GM03348 (cell line): ENCODE data around the gene BAZ1A.
A peak's percentile ranks its signal among the peaks of the same experiment; 100 is the strongest.

ENCODE experiments used
- DNase-seq: peaks from one replicate; pipeline ENCODE4 v3.0.0; 2012; ENCODE audit warnings: low spot score

Gene BAZ1A, protein sequence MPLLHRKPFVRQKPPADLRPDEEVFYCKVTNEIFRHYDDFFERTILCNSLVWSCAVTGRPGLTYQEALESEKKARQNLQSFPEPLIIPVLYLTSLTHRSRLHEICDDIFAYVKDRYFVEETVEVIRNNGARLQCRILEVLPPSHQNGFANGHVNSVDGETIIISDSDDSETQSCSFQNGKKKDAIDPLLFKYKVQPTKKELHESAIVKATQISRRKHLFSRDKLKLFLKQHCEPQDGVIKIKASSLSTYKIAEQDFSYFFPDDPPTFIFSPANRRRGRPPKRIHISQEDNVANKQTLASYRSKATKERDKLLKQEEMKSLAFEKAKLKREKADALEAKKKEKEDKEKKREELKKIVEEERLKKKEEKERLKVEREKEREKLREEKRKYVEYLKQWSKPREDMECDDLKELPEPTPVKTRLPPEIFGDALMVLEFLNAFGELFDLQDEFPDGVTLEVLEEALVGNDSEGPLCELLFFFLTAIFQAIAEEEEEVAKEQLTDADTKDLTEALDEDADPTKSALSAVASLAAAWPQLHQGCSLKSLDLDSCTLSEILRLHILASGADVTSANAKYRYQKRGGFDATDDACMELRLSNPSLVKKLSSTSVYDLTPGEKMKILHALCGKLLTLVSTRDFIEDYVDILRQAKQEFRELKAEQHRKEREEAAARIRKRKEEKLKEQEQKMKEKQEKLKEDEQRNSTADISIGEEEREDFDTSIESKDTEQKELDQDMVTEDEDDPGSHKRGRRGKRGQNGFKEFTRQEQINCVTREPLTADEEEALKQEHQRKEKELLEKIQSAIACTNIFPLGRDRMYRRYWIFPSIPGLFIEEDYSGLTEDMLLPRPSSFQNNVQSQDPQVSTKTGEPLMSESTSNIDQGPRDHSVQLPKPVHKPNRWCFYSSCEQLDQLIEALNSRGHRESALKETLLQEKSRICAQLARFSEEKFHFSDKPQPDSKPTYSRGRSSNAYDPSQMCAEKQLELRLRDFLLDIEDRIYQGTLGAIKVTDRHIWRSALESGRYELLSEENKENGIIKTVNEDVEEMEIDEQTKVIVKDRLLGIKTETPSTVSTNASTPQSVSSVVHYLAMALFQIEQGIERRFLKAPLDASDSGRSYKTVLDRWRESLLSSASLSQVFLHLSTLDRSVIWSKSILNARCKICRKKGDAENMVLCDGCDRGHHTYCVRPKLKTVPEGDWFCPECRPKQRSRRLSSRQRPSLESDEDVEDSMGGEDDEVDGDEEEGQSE (N-terminal part only)

DNA sequence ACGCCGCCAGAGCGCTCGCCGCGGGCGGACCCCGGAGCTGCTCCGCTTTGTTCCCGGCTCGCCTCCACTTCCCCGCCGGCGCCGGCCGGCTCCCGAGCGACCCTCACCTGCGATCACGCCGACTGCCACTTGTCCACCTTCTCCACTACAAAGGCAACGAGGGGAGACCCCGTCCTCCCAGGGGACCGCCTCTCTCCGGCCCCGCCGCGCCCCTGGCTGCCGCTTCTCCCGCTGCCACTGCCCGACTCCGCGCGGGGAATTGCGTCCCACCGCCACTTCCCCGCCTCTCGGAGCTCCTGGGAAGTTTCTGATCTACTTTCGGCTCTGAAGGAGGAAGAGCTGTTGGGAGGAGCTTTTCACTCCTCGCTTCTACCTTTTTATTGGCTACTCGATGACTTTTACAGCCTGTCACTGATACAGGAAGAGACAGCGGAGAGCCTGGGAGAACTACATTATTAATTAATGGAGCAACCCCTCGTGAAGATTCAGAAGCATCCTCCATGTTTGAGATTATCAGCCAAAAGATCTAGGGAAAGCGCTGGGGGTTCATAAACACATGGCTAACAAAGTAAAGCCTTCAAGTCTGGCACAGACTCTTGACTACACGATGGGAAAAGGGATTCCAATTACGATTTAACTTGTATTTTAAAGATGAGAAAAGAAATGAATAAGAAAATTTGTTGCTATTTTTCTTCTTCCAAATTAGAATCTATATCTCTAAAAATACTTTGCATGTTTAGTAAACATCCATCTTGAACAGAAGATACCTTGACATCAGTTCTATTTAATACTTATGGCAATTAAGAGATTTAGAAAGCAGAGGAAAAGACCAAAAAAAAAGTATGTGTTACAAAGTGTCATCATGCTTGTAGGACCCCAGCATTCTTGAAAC, at the start of gene BAZ1A:
Gene BAZ1A (minus strand): TSS at position 330 of the 892 bp plus-strand sequence. CDS start 756 bp downstream, outside the sequence.
- DNase-seq: peak; percentile 91

DNA sequence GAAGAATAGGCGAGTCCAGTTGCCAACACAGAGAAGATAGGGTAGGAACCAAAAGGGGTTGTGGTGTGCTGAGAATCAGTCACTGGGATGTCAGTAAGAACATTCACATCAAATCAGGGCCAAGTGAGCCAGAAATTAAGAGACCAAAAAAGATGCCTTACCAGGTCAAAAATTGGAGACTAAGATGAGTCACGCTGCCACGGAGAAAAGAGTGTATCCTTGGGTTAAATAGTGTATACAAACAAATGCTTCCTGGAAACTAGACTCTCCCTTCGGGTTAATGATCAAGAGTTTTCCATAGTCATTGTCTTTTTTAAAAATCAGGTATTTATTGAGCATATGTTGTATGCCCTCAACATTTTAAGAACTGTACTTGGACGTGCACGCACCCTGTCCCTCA, 45.2 kb upstream of the BAZ1A start:
- no peak for DNase-seq

DNA sequence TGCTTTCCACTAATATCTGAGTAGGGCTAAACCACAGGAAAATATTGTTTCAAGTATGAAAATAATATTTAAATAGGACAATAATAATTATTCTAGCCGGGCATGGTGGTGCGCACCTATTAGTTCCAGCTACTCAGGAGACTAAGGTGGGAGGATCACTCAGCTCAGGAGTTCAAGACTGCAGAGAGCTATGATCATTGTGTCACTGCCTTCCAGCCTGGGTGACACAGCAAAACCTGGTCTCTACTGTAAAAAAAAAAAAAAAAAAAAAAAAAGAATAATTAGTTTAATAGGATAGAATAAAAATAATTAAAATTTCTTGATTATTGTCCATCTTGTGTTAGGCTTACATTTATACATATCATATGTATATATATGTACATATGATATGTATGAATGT, 38.5 kb upstream of the BAZ1A start:
- no peak for DNase-seq

DNA sequence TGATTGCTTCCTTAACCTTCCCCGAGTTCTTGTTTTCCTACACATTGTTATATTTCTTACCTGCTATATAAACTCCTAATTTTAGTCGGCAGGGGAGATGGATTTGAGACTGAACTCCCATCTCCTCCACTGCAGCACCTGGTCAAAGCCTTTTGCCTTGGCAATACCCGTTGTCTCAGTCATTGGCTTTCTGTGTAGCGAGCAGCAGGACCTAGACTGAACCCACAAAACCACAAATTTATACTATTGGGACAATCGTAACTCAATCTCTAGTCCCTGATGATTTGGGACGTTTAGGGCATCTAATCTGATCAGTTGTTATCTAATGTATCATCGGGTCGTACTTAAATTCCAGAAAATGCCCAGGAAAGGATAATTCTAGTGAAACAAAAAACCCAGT, 37.8 kb upstream of the BAZ1A start:
- no peak for DNase-seq

DNA sequence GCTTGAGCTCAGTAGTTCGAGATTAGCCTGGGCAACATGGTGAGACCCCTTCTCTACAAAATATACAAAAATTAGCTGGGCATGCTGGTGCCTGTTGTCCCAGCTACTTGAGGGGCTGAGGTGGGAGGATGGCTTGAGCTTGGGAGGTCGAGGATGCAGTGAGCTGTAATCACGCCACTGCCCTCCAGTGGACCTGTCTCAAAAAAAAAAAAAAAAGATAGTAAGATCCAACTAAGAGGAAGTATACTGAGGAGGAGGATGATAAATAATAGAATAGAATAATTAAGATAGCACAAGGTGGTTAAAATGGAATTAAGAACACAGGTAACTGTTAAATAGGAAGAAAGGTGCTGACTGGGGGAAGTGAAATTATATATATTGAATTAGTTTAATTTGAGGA, 37.0 kb upstream of the BAZ1A start:
- no peak for DNase-seq

DNA sequence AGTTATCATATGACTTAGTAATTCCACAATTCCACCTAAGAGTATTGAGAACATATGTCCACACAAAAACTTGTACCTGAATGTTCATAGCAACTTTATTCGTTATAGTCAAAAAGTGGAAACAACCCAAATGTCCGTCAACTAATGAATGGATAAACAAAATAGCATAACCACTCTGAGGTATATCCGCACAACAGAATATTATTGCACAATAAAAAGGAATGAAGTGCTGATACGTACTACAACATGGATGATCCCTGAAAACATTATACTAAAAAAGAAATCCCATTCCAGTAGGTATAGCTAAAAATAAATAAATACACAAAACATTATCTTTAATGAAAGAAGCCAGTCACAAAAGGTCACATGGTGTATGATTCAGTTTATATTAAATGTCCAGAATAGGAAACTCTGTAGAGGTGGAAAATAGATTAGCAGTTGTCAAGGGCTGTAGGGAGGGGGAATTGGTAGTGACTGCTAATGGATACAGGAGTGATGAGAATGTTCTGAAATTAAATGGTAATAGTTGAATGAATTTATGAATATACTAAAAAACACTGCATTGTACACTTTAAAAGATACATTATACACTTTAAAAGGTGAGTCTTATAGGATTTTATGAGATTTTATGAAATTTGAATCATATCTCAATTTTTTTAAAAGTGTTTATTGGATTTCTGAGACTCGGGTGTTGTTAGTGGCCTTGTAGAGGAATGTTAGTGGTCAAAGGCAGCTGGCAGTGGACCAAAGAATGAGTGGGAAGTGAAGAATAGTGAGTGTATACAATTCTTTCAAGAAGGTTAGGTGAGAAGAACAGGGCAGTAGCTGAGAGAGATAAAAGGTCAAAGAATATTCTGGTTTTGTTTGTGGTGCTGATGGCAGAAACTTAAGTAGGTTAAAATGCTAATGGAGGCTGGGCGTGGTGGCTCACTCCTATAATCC, 36.3 kb upstream of the BAZ1A start:
- peak; percentile 35 for DNase-seq

DNA sequence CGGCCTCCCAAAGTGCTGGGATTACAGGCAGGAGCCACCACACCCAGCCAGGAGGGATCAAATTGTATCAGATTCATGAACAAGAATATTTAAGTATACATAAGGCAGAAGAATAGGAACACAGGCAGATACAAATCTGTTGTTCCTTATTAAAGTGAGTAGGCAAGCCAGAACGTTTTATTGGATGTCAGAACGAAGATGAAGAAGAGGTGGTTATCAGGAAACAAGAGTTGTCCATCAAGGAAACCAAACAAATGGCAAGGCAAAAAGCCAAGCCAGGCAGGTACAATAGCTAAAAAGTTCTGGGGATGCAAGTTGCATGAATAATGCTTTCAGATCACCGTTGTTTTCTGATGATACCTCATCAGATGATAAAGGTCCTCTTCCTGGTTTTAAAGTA, 31.1 kb upstream of the BAZ1A start:
- no peak for DNase-seq

DNA sequence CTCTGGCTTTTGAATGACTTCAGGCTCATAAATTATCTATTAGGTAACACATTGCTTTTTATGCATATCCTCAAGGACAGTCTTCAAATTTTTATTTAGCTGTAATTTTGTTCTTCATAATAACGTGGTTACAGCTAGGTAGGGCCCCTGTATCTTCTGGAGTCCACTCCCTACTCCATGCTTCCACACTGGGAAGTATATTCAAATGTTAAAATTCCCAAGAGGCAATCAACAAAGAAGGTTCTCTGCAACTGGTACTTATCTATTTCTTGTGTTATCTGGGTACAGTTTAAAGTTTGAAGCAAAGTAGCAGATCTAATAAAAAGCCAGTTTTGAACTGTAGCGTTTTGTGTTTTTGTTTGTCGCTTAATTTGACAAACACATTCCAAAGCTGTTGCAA, 20.1 kb upstream of the BAZ1A start:
- no peak for DNase-seq

DNA sequence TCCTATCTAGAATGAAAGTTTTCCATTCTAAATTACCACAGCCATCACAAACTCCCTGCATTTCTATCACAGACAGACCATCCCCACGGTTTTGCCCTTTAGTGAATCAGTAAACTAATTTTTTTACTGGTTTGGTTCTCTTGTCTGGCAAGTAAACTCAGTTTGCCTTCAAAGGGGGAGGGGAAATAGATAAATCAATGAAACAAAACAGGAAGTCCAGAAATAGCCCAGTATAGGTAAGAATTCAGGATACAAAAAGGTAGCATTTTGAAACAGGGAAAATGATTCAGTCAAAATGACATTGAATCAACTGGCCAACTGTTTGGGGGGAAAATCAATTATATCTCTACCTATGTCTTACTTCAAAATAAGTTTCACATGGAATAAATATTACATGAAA, 15.8 kb upstream of the BAZ1A start:
- DNase-seq: no peak

DNA sequence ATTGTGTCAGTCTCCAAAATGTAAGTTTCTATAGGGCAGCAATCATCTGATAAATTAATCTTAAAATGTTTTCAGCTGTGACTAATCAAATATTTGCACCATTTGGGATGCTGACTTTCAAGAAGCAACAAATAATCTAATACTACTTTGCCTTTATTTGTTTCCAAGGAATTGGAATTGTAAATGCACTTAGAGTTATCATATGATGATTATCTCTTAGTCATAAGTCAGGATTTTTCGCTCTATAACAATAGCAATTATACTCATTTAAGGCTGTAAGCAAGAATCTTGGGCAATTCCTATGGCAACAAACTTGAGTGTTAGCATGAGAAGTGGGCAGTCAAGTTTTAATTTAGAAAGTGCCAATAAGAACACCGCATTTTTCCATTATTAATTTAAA, 13.0 kb upstream of the BAZ1A start:
- DNase-seq: no peak

DNA sequence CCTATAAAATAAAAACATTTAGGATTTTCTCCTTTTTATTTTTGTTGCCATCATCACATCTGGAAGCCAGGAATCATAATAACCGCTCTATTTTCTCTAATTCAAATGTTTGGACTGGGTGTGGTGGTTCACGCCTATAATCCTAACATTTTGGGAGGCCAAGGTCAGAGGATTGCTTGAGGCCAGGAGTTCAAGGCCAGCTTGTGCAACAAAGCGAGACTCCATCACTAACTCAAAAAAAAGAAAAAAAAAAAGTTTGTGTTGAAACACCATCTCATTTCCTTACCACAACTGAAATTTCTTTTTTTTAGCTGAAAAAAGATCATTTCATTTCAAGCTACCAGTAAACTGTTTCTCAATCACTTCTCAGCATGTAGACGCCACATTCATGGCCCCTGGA, 8.8 kb upstream of the BAZ1A start:
- no peak for DNase-seq

DNA sequence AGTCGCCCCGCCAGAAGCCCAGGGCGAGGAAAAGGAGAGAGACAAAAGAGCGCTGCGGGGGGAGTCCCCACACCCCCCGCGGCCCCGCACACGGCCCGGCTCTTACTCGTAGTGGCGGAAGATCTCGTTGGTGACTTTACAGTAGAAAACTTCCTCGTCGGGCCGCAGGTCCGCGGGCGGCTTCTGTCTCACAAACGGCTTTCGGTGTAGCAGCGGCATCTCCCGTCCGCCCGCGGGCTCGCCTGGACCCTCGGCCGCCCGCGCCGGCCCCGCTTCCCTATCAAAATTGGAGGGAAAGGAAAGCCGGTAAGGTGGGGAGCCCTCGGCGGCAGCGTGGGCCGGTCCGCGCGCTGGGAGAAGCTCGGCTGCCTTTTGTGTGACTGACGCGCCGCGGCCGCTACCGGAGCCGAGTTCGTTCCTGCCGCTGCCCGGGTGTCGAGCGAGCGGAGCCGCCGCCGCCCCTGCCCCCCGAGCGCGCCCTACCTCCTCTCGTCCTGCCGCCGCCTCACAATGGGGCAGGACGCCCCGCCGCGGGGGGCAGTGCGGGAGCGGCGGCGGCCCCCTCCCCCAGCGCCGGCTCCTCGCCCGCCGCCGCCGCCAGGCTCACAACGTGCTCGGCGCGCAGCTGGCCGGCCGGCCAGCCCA, 652 bp downstream of the BAZ1A start:
- DNase-seq: peak; percentile 75

DNA sequence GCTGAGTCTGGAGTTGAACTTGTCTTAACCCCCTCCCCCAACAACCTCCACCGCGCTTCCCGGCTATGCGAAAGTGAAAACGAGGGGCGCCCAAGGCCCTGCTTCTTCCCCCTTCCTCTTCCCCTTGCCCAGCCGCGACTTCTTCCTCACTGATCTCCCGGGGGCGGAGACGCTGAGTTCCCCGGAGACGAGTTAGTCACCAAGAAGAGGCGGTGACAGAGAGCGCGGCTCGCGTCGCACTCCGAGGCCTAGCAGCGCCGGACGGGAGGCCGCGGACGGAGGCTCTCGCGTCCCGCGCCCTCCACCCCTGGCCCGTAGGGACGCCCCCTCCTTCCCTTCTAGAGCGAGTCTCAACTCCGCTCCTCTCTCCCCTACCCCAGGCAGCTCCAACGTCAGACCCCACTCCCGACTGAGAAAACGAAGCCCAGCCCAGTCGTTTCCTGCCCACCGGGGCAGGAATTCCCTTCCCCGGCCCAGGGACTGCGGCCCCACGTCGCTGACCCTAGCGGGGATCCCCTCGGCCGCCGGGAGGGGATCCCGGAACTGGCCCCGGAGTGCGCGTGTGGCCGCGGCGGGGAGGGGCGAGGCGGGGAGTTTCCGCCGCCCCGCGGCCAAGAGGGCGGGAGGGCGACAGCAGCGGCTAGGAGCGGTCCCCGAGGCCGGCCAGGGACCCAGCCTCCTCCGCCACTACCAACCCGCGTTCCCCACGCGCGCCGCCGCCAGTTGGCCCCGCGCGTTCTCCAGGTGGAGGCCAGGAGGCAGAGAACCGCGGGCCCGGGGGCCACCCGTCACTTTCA, 1.4 kb downstream of the BAZ1A start:
- peak; percentile 83 for DNase-seq

DNA sequence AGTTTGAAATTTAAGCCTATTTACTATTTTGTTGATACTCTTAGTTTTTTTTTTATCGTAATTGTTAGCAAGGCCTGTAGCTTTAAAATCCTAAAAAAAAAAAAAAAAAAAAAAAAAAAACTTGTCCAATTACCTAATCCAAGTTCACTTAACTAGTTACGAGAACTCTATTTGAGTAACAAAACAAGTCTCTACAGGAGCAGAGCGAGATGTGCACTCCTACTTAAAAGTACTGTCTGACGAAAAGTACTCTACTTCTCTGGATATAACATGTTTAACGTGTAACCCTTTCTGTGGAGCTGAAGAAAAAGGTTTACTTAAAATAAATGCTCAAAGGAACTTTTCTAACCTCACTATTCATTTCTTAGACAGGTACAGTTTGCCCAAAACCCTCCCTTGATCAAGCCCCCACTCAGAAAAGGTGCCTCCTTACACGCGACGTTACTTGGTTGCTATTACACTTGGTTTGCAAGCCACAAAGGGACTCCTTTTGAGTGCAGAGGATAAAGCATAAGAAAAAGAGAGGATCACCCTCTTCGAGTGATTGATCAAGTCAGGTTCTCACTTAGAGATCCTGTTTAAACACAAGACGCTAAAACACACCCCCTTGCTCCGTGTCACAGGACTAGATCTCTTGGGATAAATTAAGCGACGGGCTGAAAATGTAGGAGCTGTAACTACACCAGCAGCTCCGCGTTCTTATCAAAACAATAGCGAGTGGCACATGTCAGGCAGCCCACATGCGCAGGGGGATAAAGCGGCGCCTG, 2.2 kb downstream of the BAZ1A start:
- peak; percentile 33 for DNase-seq

DNA sequence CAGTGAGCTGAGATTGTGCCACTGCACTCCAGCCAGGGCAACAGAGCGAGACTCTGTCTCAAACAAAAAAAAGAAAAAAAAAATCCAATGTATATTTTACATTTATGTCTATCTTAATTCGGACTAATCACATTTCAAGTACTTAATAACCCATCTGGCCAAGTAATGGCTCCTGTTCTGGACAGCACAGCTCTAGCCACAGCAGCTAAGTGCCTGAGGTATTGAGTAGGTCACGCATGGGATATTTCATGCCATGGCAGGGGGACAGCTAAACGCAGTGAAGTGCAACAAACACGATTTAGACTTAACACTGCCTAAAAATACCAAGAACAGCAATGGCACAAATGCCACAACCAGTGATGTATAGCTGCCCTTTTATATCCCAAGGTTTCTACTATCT, 8.0 kb downstream of the BAZ1A start:
- DNase-seq: no peak

DNA sequence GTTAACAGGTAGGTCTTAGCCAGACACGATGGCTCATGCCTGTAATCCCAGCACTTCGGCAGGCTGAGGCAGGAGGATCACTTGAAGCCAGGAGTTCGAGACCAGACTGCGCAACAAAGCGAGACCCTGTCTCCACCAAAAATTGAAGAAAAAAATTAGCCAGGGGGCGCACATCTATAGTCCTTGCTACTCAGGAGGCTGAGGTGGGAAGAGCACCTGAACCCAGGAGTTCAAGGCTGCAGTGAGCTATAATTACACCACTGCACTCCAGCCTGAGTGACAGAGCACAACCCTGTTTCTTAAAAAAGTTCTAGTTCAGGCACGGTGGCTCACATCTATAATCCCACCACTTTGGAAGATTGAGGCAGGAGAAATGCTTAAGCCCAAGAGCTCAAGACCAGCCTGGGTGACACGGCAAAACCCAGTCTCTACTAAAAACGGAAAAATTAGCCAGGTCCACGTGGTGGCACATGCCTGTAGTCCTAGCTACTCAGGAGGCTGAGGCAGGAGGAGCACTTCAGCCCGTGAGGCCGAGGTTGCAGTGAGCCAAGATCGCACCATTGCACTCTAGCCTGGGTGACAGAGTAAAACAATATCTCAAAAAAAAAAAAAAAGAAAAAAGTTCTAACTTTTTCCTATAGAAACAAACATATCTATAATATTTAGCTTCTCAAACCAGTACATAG, 9.1 kb downstream of the BAZ1A start:
- DNase-seq: no peak

DNA sequence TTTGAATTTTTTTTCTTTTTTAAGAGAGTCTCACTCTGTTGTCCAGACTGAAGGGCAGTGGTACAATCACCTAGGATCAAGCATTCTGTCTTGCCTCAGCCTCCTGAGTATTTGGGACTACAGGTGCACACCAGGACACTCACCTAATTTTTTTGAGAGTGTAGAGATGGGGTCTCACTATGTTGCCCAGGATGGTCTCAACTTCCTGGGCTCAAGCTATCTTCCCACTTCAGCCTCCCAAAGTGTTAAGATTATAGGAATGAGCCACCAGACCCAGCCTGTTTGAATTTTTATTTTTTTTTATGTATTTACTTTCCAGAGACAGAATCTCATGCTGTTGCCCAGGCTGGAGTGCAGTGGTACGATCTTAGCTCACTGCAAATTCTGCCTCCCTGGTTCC, 11.3 kb downstream of the BAZ1A start:
- DNase-seq: no peak

DNA sequence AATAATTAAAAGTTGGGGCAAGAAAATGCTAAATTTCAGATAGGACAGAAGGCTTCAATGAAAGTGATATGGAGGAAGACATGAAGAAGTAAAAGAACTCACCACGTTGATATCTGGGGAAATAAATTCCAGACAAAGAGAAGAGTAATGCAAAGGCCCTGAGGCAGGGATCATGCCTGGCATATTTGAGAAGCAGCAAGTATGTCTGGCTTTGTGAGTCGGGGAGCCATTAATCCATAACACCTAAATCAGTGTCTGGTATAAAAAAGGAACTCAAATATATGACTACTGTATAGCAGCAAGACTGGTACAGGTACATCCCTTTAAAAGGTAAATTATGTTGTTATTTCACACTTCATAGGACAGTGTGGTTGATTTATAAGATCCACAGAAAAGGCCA, 16.4 kb downstream of the BAZ1A start:
- no peak for DNase-seq
